C4-2B (cell line): ENCODE results near the gene UBASH3B.

ENCODE experiments used
- H3K27ac ChIP-seq: fragments of 450-650 bp; 2 replicates; pipeline ENCODE4 v1.5.1; 2017
- ZFX ChIP-seq: fragments of 450-650 bp; IDR thresholded peaks from 2 replicates; pipeline ENCODE4 v1.6.1; 2017
- TF ChIP-seq, protein P1 (sequence below): fragments of 450-650 bp; conservative IDR thresholded peaks from 2 replicates; pipeline ENCODE4 v1.5.1; 2017; ENCODE audit warnings: mild to moderate bottlenecking

UBASH3B gene

GRCh38 chr11:122758974-122759373 lies 103.5 kb downstream of the UBASH3B start:
- TF ChIP-seq, protein P1, sequence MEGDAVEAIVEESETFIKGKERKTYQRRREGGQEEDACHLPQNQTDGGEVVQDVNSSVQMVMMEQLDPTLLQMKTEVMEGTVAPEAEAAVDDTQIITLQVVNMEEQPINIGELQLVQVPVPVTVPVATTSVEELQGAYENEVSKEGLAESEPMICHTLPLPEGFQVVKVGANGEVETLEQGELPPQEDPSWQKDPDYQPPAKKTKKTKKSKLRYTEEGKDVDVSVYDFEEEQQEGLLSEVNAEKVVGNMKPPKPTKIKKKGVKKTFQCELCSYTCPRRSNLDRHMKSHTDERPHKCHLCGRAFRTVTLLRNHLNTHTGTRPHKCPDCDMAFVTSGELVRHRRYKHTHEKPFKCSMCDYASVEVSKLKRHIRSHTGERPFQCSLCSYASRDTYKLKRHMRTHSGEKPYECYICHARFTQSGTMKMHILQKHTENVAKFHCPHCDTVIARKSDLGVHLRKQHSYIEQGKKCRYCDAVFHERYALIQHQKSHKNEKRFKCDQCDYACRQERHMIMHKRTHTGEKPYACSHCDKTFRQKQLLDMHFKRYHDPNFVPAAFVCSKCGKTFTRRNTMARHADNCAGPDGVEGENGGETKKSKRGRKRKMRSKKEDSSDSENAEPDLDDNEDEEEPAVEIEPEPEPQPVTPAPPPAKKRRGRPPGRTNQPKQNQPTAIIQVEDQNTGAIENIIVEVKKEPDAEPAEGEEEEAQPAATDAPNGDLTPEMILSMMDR, result no peak
- no peak for TF ChIP-seq ZFX
- H3K27ac ChIP-seq, result no peak overlapping the region

GRCh38 chr11:122763108-122763507 lies 107.6 kb downstream of the UBASH3B start:
- no peak overlapping the region for H3K27ac ChIP-seq
- TF ChIP-seq, protein P1, result no peak
- TF ChIP-seq ZFX, result no peak

DNA sequence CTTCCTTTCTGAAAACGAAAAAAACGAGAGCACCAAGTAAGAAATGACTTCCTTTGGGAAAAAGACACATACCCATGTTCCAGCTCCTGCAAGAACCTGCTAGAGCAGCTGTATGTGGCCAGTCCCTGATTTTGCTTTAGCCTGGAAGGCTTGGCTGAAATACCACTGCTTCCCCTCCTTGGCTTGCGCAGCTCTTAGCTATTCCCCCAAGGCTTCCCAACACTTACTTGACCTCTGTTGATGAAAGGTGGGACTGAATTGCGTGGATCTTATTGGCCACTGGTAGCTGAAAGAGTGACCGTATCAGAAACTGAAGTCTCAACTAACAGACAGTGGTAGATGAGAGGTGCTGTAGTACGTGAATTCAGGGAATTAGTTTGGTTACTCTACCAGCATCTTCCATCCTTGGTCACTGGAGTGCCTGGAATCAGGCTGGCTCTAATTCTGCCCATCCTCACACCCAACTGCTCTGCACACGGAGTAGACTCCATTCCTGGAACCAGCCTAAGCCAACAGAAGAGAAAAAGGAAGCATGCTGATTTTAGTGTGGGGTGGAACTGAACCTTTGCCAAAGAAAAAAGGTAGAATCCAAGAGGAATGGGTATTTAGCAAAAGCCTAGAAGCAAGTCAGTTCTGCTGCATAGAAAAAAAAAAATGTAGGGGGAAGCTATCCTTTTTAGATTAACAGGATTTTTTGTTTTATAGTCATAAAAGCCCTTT lies 109.0 kb downstream of the UBASH3B start:
- no peak overlapping the region for H3K27ac ChIP-seq
- TF ChIP-seq, protein P1, result no peak
- no peak for TF ChIP-seq ZFX

DNA sequence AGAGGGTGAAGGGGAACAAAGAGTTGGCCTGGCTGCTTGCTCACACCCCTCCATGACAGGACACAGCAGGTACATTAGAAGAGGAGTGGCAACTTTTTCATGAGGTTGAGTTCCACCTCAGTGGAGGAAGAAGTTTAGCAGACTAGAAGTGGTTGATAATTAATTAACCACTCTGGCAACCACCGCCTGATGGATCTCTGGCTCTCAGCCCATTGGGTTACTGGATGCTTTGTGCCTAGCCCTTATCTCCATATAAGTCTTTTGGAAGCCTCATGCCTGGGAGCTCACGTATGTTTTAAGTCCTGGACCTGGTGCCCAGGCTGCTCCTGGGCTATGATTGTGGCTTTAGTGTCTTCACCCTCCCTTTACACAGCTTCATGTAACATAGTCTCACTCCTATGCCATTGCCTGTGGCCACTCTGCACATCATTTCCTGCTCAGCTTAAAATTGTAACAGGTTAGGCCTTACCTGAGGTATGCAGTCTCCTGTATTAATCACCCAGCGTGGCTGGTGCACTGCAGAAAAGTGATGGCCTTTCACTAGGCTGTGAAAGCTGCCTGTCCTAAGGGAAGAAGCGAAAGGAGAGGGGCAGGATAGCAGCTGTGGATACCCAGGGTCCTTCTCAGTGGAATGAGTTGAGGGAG lies 110.1 kb downstream of the UBASH3B start:
- TF ChIP-seq ZFX, result no peak
- TF ChIP-seq, protein P1, result no peak
- H3K27ac ChIP-seq, result no peak overlapping the region

DNA sequence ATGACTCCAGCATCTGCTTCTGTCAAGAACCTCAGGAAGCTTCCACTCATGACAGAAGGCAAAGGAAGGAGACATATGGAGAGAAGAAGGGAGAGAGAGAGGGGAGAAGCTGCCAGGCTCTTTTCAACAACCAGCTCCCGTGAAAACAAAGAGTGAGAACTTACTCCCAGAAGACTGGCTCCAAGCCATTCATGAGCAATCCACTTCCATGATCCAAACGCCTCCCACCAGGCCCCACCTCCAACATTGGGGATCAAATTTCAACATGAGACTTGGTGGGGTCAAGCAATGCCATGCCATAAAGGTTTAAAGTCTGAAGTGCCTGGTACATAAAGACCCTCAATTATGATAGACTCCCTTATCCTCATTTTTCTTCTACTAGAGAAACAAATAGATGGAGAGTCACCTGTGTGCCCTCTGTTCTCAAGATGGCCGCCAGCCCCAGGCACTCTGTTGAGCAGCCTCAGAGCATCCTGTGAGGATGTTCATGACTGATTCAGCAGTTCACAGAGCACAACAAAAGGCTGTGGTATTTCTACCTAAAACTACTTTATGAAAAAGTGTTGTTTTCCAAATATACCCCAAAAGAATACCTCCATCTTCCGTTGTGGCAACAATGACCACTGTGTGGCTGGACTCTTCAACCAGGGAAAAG lies 113.7 kb downstream of the UBASH3B start:
- TF ChIP-seq, protein P1, result no peak
- TF ChIP-seq ZFX, result no peak
- no peak overlapping the region for H3K27ac ChIP-seq

GRCh38 chr11:122772945-122773344 lies 117.4 kb downstream of the UBASH3B start:
- no peak overlapping the region for H3K27ac ChIP-seq
- TF ChIP-seq, protein P1, result no peak
- no peak for TF ChIP-seq ZFX

- no peak for TF ChIP-seq ZFX
- TF ChIP-seq, protein P1, result no peak
- H3K27ac ChIP-seq, result no peak overlapping the region
These were observed 118.3 kb downstream of the UBASH3B start for GRCh38 chr11:122773781-122774266.
